Measurements from ENCODE around the gene ARHGAP18. TPM values are rescaled to one million over a fixed set of nuclear protein-coding genes. Genes with fewer than 3 reads are reported as not detected.

Gene ARHGAP18
- total and polyA plus RNA-seq, 8 donors: 6.0 to 104 (median 30.2) TPM

- Histone ChIP-seq H3K36me3 (peaks cover 0 to 3% (median 0%) of the 10 kb centered on the region in 4 donors), H3K4me3 (no peak overlapping the region), H3K9me3 (no peaks in the 10 kb centered on the region), H3K27me3 (no peaks in the 10 kb centered on the region), H3K27ac (peak overlapping the region in 4 of 5 donors; percentile 79 to 82 (median 80)), H3K4me1 (peaks cover 13 to 57% (median 37%) of the 10 kb centered on the region in 4 donors)
- TF ChIP-seq, protein P1, sequence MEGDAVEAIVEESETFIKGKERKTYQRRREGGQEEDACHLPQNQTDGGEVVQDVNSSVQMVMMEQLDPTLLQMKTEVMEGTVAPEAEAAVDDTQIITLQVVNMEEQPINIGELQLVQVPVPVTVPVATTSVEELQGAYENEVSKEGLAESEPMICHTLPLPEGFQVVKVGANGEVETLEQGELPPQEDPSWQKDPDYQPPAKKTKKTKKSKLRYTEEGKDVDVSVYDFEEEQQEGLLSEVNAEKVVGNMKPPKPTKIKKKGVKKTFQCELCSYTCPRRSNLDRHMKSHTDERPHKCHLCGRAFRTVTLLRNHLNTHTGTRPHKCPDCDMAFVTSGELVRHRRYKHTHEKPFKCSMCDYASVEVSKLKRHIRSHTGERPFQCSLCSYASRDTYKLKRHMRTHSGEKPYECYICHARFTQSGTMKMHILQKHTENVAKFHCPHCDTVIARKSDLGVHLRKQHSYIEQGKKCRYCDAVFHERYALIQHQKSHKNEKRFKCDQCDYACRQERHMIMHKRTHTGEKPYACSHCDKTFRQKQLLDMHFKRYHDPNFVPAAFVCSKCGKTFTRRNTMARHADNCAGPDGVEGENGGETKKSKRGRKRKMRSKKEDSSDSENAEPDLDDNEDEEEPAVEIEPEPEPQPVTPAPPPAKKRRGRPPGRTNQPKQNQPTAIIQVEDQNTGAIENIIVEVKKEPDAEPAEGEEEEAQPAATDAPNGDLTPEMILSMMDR (IDR thresholded peaks at IDR 0.05): no peak
- TF ChIP-seq POLR2A (IDR thresholded peaks at IDR 0.05) (no peak), POLR2AphosphoS5 (IDR thresholded peaks at IDR 0.05) (no peak), EP300 (IDR thresholded peaks at IDR 0.05) (no peak)
- intact Hi-C loops (cut with DNase I; ENCODE audit: low total_unique reads): no loop called here
- WGBS, 5 donors: 18 to 41% (median 31%) methylated on average over 1 of the region's 1 CpG
- DNase-seq: no peak
Measured at GRCh38 chr6:129644567-129645015, 65.4 kb downstream of the ARHGAP18 start.

GRCh38 chr6:129643968-129644367, 66.0 kb downstream of the ARHGAP18 start:
- H3K27me3 ChIP-seq: no peaks in the 10 kb centered on the region
- H3K9me3 ChIP-seq: no peaks in the 10 kb centered on the region
- TF ChIP-seq, protein P1 (IDR thresholded peaks at IDR 0.05): no peak
- no peak for TF ChIP-seq EP300 (IDR thresholded peaks at IDR 0.05)
- no peak for TF ChIP-seq POLR2A (IDR thresholded peaks at IDR 0.05)
- TF ChIP-seq POLR2AphosphoS5 (IDR thresholded peaks at IDR 0.05): no peak
- 26 to 58% (median 41%) methylated on average over 3 of the region's 3 CpGs for WGBS, 5 donors
- peaks cover 13 to 58% (median 37%) of the 10 kb centered on the region in 4 donors for H3K4me1 ChIP-seq
- peak overlapping the region; percentile 72 to 82 (median 79) for H3K27ac ChIP-seq
- intact Hi-C loops (cut with DNase I; ENCODE audit: low total_unique reads): no loop called here
- H3K4me3 ChIP-seq: no peak overlapping the region
- peaks cover 0 to 3% (median 0%) of the 10 kb centered on the region in 4 donors for H3K36me3 ChIP-seq
- no peak for DNase-seq

GRCh38 chr6:129643176-129643575, 66.8 kb downstream of the ARHGAP18 start:
- DNase-seq: no peak
- Histone ChIP-seq H3K27me3 (no peaks in the 10 kb centered on the region), H3K4me3 (no peak overlapping the region), H3K27ac (peak overlapping the region in 3 of 5 donors; percentile 79 to 82 (median 81)), H3K4me1 (peaks cover 13 to 62% (median 40%) of the 10 kb centered on the region in 4 donors), H3K9me3 (no peaks in the 10 kb centered on the region), H3K36me3 (peaks cover 0 to 3% (median 0%) of the 10 kb centered on the region in 4 donors)
- intact Hi-C loops (cut with DNase I; ENCODE audit: low total_unique reads): no loop called here
- TF ChIP-seq POLR2A (IDR thresholded peaks at IDR 0.05) (no peak), EP300 (IDR thresholded peaks at IDR 0.05) (no peak), POLR2AphosphoS5 (IDR thresholded peaks at IDR 0.05) (no peak)
- TF ChIP-seq, protein P1 (IDR thresholded peaks at IDR 0.05): no peak
- WGBS, 5 donors: 65 to 85% (median 80%) methylated on average over 3 of the region's 3 CpGs

GRCh38 chr6:129642322-129642721, 67.7 kb downstream of the ARHGAP18 start:
- Histone ChIP-seq H3K36me3 (peaks cover 0 to 3% (median under 1%) of the 10 kb centered on the region in 4 donors), H3K4me3 (no peak overlapping the region), H3K9me3 (no peaks in the 10 kb centered on the region), H3K4me1 (peaks cover 15 to 64% (median 44%) of the 10 kb centered on the region in 4 donors), H3K27me3 (no peaks in the 10 kb centered on the region), H3K27ac (no peak overlapping the region)
- intact Hi-C loops (cut with DNase I; ENCODE audit: low total_unique reads): no loop called here
- TF ChIP-seq, protein P1 (IDR thresholded peaks at IDR 0.05): no peak
- TF ChIP-seq POLR2A (IDR thresholded peaks at IDR 0.05) (no peak), POLR2AphosphoS5 (IDR thresholded peaks at IDR 0.05) (no peak), EP300 (IDR thresholded peaks at IDR 0.05) (no peak)
- no peak for DNase-seq
